ENCODE results near the gene COX7C.

Gene COX7C

GRCh38 chr5:86664173-86664572 lies 46.4 kb downstream of the COX7C start:
- no peak for DNase-seq (ENCODE audit: low spot score)

GRCh38 chr5:86665984-86666760 lies 48.4 kb downstream of the COX7C start:
- DNase-seq (ENCODE audit: low spot score): no peak

GRCh38 chr5:86666981-86667380 lies 49.2 kb downstream of the COX7C start:
- DNase-seq (ENCODE audit: low spot score): no peak
